A673 (cell line): Measurements from ENCODE around the gene EVI5L. TPM values are rescaled to one million over a fixed set of nuclear protein-coding genes. Genes with fewer than 3 reads are reported as not detected.

Source experiments
- BruUV-seq: library from RNA; stranded (reverse); fragments of 400-500 nt; replicated peaks from 2 replicates; lab custom pipeline; 2021; lab: Mats Ljungman, UMichigan
- CTCF ChIA-PET: fragments of 300-600 bp; sonication (Branson Sonifier 250); formaldehyde crosslinking; loops from one replicate; lab custom pipeline; 2022; ENCODE audit warnings: antibody characterized with exemption; lab: Charles Lee
- POLR2A ChIA-PET: fragments of 300-600 bp; sonication (Branson Sonifier 250); formaldehyde crosslinking; loops from one replicate; lab custom pipeline; 2022; ENCODE audit warnings: antibody characterized with exemption; ENCODE audit not compliant: low non-redundant PET; lab: Charles Lee
- DNase-seq: peaks from one replicate; pipeline ENCODE4 v3.0.0-alpha.2; 2015; ENCODE audit warnings: low spot score
- H3K27ac ChIP-seq: fragments of 200-600 bp; sonication (generic); 2 replicates; pipeline ENCODE4 v1.5.1; 2016; ENCODE audit warnings: mixed run types, low read depth, mild to moderate bottlenecking, mixed read lengths, antibody characterized with exemption, low read length; ENCODE audit not compliant: poor library complexity, severe bottlenecking
- H3K27me3 ChIP-seq: fragments of 200-600 bp; sonication (generic); replicated peaks from 2 replicates; pipeline ENCODE4 v1.6.1; 2017; ENCODE audit warnings: mixed run types, low read depth, mild to moderate bottlenecking, mixed read lengths, antibody characterized with exemption, low read length; ENCODE audit not compliant: insufficient read depth, poor library complexity
- H3K36me3 ChIP-seq: fragments of 200-600 bp; sonication (generic); 2 replicates; pipeline ENCODE4 v1.6.1; 2016; ENCODE audit warnings: mixed run types, mild to moderate bottlenecking, mixed read lengths, antibody characterized with exemption, low read length; ENCODE audit not compliant: insufficient read depth, poor library complexity, severe bottlenecking
- H3K4me1 ChIP-seq: fragments of 200-600 bp; sonication (generic); 2 replicates; pipeline ENCODE4 v1.6.1; 2017; ENCODE audit warnings: mixed run types, mild to moderate bottlenecking, mixed read lengths, antibody characterized with exemption, low read length; ENCODE audit not compliant: insufficient read depth, poor library complexity, severe bottlenecking
- H3K4me3 ChIP-seq: fragments of 200-600 bp; sonication (generic); 2 replicates; pipeline ENCODE4 v1.5.1; 2016; ENCODE audit warnings: low read depth, mixed run types, mild to moderate bottlenecking, mixed read lengths, low read length; ENCODE audit not compliant: poor library complexity, severe bottlenecking
- H3K9me3 ChIP-seq: fragments of 200-600 bp; sonication (generic); 2 replicates; pipeline ENCODE4 v1.6.1; 2016; ENCODE audit warnings: mixed run types, low read depth, mild to moderate bottlenecking, mixed read lengths, antibody characterized with exemption, low read length; ENCODE audit not compliant: poor library complexity, severe bottlenecking
- EZH2 ChIP-seq: fragments of 200-600 bp; sonication (generic); IDR thresholded peaks from 2 replicates; pipeline ENCODE4 v1.6.1; 2017; ENCODE audit warnings: borderline replicate concordance, low read depth, mild to moderate bottlenecking, mixed read lengths, antibody characterized with exemption, low read length; ENCODE audit not compliant: poor library complexity, severe bottlenecking
- intact Hi-C: fragments of 100-400 bp; cut with micrococcal nuclease; formaldehyde crosslinking; loops from one replicate; pipeline ENCODE4 v1.10.0; 2022; ENCODE audit not compliant: unreplicated experiment
- total RNA-seq: library from RNA; stranded (reverse); gene quantifications from 2 replicates; pipeline ENCODE4 v1.2.3, GENCODE V29; 2021
- TF ChIP-seq, protein P1 (sequence below): fragments of 300-800, 200-600 bp; sonication (generic); conservative IDR thresholded peaks from 2 replicates; pipeline ENCODE4 v1.5.1; 2017; ENCODE audit warnings: low read depth, mild to moderate bottlenecking, antibody characterized with exemption, low read length, moderate library complexity, mixed read lengths

EVI5L gene
- total RNA-seq, 1 experiment from 2014 or later = 4.8 TPM

DNA sequence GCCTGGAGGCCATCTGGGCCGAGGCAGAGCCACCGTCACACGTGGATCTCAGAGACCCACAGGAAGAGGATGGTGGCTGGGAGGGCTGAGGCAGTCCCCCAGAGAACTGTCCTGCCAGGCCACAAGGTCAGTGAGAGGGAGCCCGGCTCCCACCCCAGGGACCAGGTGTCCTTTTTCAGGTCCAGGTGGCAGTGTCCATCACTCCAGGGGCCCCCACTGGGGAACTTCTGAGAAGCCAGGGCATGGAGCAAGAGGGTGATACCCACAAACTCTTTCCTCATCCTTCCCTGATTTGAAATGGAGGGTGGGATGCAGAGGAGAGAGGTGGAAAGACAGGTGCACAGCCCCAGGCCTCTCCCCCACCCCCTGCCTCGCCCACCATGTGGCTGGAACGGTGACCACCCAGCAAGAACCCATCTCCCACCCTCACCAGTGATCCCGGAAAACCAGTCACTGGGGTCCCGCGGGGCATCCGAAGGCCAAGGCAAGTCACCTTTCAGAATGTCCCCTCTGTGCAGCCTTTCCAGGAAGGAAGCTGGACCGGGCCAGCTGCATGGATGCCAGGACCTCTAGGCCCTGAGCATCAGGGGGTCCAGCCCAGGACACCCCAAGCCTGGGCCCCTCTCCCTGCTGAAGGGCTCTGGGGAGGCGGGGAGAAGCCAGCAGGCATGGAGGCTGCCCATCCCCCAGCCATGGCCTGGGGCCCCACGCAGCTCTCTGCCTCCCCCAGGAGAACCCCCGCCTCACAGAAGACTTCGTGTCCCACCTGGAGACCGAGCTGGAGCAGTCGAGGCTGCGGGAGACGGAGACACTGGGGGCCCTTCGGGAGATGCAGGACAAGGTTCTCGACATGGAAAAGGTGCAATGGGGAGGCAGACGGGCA lies 30.1 kb downstream of the EVI5L start:
- POLR2A ChIA-PET = no interaction called here
- CTCF ChIA-PET = no interaction called here
- Histone ChIP-seq H3K27ac (no peak overlapping the region), H3K4me3 (no peak overlapping the region), H3K27me3 (no peaks in the 10 kb centered on the region), H3K36me3 (no peaks in the 10 kb centered on the region), H3K4me1 (no peaks in the 10 kb centered on the region), H3K9me3 (no peaks in the 10 kb centered on the region)
- intact Hi-C loops = loop anchor here (10.0 kb wide), 1 partner anchor 395 kb away; no protein-coding TSS in a partner anchor
- no TSS peak for BruUV-seq
- TF ChIP-seq, protein P1, sequence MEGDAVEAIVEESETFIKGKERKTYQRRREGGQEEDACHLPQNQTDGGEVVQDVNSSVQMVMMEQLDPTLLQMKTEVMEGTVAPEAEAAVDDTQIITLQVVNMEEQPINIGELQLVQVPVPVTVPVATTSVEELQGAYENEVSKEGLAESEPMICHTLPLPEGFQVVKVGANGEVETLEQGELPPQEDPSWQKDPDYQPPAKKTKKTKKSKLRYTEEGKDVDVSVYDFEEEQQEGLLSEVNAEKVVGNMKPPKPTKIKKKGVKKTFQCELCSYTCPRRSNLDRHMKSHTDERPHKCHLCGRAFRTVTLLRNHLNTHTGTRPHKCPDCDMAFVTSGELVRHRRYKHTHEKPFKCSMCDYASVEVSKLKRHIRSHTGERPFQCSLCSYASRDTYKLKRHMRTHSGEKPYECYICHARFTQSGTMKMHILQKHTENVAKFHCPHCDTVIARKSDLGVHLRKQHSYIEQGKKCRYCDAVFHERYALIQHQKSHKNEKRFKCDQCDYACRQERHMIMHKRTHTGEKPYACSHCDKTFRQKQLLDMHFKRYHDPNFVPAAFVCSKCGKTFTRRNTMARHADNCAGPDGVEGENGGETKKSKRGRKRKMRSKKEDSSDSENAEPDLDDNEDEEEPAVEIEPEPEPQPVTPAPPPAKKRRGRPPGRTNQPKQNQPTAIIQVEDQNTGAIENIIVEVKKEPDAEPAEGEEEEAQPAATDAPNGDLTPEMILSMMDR = no peak
- no peak for TF ChIP-seq EZH2
- DNase-seq = no peak

DNA sequence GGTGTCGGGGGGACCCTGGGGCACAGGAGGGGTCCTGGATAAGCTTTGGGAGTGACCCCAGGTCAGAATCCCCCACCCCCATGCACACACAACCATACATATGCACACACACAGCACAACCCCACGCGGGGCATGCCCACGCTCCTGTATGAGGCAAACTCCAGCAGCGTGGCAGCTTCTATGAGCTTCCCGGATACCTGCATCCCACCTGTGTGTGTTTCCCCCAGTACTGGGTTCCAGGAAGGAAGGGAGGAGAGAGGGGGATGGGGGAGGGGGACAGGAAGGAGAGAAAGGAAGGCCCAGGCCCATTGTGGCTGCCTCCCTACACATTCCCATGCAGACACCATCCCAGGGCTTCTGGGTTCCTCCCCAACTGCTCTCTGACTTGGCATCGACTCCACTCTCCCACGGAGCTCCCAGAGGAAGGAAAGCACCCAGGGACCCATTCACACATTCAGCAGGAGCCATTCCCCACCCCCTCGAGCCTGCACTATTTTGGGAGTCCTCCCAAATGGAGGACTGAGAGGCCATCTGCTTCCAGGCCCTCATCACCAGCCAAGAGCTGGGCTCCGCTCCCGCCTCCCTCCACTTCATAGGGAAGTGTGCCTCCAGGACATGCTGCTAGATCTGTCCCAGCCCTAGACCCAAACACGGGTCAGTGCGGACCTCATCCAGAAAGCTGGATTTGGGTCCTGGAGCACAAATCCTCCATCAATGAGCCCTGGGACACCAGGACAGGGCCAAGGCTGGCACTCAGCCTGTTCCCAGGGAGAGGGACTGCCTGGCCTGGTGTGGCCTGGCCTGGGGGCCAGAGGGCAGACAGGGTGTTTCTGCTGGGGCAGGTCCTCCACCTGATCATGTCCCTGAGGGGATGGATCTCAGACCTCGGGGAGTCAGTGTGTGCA lies 30.9 kb downstream of the EVI5L start:
- no peak for DNase-seq
- TF ChIP-seq, protein P1 = no peak
- no peak for TF ChIP-seq EZH2
- H3K36me3 ChIP-seq = no peaks in the 10 kb centered on the region
- no peak overlapping the region for H3K4me3 ChIP-seq
- no peak overlapping the region for H3K27ac ChIP-seq
- intact Hi-C loops = no loop called here
- ChIA-PET POLR2A (no interaction called here), CTCF (no interaction called here)
- BruUV-seq = no TSS peak
- H3K4me1 ChIP-seq = no peaks in the 10 kb centered on the region
- no peaks in the 10 kb centered on the region for H3K9me3 ChIP-seq
- H3K27me3 ChIP-seq = no peaks in the 10 kb centered on the region

DNA sequence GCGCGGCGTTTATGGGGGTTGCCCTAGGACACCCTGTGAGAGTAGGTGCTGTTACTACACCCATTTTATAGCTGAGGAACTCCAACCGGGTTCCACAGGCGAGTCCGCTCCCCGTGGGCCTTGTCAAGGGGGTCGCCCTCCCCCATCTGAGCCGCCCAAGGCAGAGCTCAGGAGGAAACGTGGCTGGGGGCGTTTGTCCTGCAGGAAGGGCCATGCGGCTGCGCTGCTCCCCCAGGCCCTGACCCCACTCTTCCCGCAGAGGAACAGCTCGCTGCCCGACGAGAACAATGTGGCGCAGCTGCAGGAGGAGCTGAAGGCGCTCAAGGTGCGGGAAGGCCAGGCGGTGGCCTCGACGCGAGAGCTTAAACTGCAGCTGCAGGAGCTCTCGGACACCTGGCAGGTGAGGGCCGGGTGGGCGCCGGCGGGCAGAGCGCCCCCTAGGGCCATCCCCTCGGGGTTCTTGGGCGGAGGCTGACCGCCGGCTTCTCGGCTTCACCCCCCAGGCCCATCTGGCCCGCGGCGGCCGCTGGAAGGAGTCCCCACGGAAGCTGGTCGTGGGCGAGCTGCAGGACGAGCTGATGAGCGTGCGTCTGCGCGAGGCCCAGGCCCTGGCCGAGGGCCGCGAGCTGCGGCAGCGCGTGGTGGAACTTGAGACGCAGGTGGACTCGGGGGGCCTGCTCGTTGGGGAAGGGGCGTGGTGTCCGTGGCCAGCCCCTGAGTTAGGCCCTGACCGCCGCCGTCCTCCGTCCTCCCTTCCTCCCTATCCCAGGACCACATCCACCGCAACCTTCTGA lies 31.8 kb downstream of the EVI5L start:
- intact Hi-C loops = no loop called here
- Histone ChIP-seq H3K36me3 (no peaks in the 10 kb centered on the region), H3K9me3 (no peaks in the 10 kb centered on the region), H3K27ac (no peak overlapping the region), H3K4me1 (no peaks in the 10 kb centered on the region), H3K4me3 (no peak overlapping the region), H3K27me3 (no peaks in the 10 kb centered on the region)
- BruUV-seq = no TSS peak
- CTCF ChIA-PET = no interaction called here
- no peak for DNase-seq
- no peak for TF ChIP-seq EZH2
- TF ChIP-seq, protein P1 = no peak
- POLR2A ChIA-PET = interaction anchor here (0.5 kb wide), 1 partner anchor 1081 kb away, joined by 9 read pairs; no protein-coding TSS in a partner anchor
